Measurements from ENCODE around the gene C5orf47.

Gene C5orf47, protein sequence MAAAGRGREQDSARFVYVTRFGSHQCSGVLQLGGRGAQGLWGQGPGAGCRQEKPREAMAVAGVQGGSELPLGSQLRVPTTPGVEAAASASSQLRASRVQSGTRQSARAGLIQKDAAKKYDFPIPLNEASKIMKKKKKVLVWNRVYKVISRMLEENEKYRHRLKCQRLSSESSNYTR

DNA sequence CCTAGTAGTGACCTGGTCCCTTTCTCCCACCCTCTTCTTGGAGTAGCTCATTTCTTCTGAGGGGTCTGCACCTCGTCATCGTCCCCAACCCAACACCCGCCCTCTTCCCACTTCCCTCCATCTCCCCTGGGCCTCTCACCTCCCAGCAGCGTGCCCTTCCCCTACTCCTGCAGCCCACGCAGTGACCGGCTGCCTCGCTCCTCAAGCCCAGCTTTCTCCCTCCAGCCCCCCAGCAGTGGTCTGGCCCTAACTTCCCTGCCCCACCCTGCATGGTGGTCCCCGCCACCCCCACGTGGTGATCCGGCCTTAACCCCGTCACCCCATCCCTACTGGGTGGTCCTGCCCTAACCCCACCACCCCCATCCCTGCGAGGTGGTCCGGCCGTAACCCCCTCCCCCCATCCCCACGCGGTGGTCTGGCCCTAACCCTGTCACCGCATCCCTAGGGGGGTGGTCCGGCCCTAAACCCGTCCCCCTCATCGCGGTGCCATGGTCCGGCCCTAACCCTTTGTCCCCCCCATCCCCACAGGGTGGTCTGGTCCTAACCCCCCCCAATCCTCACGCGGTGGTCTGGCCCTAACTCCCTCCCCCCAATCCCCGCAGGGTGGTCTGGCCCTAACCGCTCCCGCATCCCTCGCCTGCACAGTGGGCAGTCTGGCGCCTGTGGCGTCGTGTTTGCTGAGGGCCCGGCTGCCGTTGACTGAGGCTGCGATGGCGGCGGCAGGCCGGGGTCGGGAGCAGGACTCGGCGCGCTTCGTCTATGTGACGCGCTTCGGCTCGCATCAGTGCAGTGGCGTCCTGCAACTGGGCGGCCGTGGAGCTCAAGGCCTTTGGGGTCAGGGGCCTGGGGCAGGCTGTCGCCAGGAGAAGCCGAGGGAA lies at the start of gene C5orf47:
C5orf47 (plus strand) TSS at position 617 of the 878 bp plus-strand sequence; CDS start at position 711, 94 bp downstream.
- TF ChIP-seq FOXM1 (IDR thresholded peaks at IDR 0.05; ENCODE audit: borderline replicate concordance, low read depth): no peak
- TF ChIP-seq, protein P1, sequence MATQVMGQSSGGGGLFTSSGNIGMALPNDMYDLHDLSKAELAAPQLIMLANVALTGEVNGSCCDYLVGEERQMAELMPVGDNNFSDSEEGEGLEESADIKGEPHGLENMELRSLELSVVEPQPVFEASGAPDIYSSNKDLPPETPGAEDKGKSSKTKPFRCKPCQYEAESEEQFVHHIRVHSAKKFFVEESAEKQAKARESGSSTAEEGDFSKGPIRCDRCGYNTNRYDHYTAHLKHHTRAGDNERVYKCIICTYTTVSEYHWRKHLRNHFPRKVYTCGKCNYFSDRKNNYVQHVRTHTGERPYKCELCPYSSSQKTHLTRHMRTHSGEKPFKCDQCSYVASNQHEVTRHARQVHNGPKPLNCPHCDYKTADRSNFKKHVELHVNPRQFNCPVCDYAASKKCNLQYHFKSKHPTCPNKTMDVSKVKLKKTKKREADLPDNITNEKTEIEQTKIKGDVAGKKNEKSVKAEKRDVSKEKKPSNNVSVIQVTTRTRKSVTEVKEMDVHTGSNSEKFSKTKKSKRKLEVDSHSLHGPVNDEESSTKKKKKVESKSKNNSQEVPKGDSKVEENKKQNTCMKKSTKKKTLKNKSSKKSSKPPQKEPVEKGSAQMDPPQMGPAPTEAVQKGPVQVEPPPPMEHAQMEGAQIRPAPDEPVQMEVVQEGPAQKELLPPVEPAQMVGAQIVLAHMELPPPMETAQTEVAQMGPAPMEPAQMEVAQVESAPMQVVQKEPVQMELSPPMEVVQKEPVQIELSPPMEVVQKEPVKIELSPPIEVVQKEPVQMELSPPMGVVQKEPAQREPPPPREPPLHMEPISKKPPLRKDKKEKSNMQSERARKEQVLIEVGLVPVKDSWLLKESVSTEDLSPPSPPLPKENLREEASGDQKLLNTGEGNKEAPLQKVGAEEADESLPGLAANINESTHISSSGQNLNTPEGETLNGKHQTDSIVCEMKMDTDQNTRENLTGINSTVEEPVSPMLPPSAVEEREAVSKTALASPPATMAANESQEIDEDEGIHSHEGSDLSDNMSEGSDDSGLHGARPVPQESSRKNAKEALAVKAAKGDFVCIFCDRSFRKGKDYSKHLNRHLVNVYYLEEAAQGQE (IDR thresholded peaks at IDR 0.05; ENCODE audit: low read depth): no peak
- TF ChIP-seq ZBTB7A (IDR thresholded peaks at IDR 0.05; ENCODE audit: low read depth): no peak
- TF ChIP-seq TEAD4 (IDR thresholded peaks at IDR 0.05): no peak
- TF ChIP-seq TCF12 (IDR thresholded peaks at IDR 0.05; ENCODE audit: low read depth): no peak
- no peak for TF ChIP-seq TAF1 (IDR thresholded peaks at IDR 0.05; ENCODE audit: low read depth)
- no peak for TF ChIP-seq YY1 (IDR thresholded peaks at IDR 0.05; ENCODE audit: low read depth)
- TF ChIP-seq CEBPB (IDR thresholded peaks at IDR 0.05): no peak
- no peak for TF ChIP-seq EGR1 (IDR thresholded peaks at IDR 0.05)
- TF ChIP-seq EP300 (IDR thresholded peaks at IDR 0.05; ENCODE audit: borderline replicate concordance): no peak
- TF ChIP-seq, protein P2, sequence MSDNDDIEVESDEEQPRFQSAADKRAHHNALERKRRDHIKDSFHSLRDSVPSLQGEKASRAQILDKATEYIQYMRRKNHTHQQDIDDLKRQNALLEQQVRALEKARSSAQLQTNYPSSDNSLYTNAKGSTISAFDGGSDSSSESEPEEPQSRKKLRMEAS (IDR thresholded peaks at IDR 0.05): no peak
- TF ChIP-seq NFIC (IDR thresholded peaks at IDR 0.05): no peak
- TF ChIP-seq, protein P3, sequence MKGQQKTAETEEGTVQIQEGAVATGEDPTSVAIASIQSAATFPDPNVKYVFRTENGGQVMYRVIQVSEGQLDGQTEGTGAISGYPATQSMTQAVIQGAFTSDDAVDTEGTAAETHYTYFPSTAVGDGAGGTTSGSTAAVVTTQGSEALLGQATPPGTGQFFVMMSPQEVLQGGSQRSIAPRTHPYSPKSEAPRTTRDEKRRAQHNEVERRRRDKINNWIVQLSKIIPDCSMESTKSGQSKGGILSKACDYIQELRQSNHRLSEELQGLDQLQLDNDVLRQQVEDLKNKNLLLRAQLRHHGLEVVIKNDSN (IDR thresholded peaks at IDR 0.05): no peak
- no peak for TF ChIP-seq RAD21 (IDR thresholded peaks at IDR 0.05; ENCODE audit: low read depth)

DNA sequence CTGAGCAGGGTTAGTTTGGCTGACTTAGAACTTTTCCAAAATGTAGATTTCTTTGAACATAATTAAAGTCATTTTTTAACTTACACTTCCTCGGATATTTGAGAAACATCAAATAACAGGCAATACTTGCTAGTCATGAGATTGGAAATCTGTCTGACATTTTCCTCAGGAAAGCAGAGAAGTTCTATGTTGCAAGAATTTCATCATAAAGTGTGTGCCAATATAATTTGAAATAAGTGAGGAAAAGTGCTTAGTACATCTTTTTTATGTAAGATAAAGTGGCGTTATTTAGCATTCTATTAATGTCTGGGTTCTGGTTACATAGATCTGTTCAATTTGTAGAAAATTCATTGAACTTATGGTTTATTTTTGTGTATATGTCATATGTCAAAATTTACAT lies 48.7 kb upstream of the C5orf47 start:
- TF ChIP-seq ZBTB7A (IDR thresholded peaks at IDR 0.05; ENCODE audit: low read depth) (no peak), EGR1 (IDR thresholded peaks at IDR 0.05) (no peak), TEAD4 (IDR thresholded peaks at IDR 0.05) (no peak), EP300 (IDR thresholded peaks at IDR 0.05; ENCODE audit: borderline replicate concordance) (no peak), TAF1 (IDR thresholded peaks at IDR 0.05; ENCODE audit: low read depth) (no peak), RAD21 (IDR thresholded peaks at IDR 0.05; ENCODE audit: low read depth) (no peak), CREB1 (IDR thresholded peaks at IDR 0.05; ENCODE audit: low read depth) (no peak), TCF12 (IDR thresholded peaks at IDR 0.05; ENCODE audit: low read depth) (no peak), NFIC (IDR thresholded peaks at IDR 0.05) (no peak), YY1 (IDR thresholded peaks at IDR 0.05; ENCODE audit: low read depth) (no peak), CEBPB (IDR thresholded peaks at IDR 0.05) (no peak), FOXM1 (IDR thresholded peaks at IDR 0.05; ENCODE audit: borderline replicate concordance, low read depth) (no peak)
- TF ChIP-seq, protein P1 (IDR thresholded peaks at IDR 0.05; ENCODE audit: low read depth): no peak
- TF ChIP-seq, protein P2 (IDR thresholded peaks at IDR 0.05): no peak
- TF ChIP-seq, protein P3 (IDR thresholded peaks at IDR 0.05): no peak

DNA sequence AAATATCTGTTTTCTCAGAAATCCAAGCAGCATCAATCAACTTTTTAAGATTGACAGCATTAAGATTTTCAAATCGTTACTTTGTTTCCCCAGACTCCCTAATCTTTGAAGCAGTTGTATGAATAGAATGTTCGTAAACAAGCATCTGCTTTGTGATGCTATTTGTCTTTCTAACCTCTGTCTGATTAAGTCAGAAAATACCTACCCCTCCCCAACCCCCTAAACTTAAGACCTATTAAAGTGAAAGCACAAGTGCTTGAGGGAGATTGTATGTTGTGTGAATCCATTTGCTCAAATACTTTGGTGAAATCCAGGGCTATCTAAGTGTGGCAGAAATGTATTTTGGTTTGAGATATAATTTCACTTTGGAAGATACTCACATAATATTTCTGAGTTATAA lies 47.9 kb upstream of the C5orf47 start:
- TF ChIP-seq YY1 (IDR thresholded peaks at IDR 0.05; ENCODE audit: low read depth) (no peak), TCF12 (IDR thresholded peaks at IDR 0.05; ENCODE audit: low read depth) (no peak), TAF1 (IDR thresholded peaks at IDR 0.05; ENCODE audit: low read depth) (no peak), CEBPB (IDR thresholded peaks at IDR 0.05) (no peak), CREB1 (IDR thresholded peaks at IDR 0.05; ENCODE audit: low read depth) (no peak), ZBTB7A (IDR thresholded peaks at IDR 0.05; ENCODE audit: low read depth) (no peak), EGR1 (IDR thresholded peaks at IDR 0.05) (no peak), EP300 (IDR thresholded peaks at IDR 0.05; ENCODE audit: borderline replicate concordance) (no peak), TEAD4 (IDR thresholded peaks at IDR 0.05) (no peak), FOXM1 (IDR thresholded peaks at IDR 0.05; ENCODE audit: borderline replicate concordance, low read depth) (no peak), NFIC (IDR thresholded peaks at IDR 0.05) (no peak), RAD21 (IDR thresholded peaks at IDR 0.05; ENCODE audit: low read depth) (no peak)
- TF ChIP-seq, protein P2 (IDR thresholded peaks at IDR 0.05): no peak
- TF ChIP-seq, protein P3 (IDR thresholded peaks at IDR 0.05): no peak
- TF ChIP-seq, protein P1 (IDR thresholded peaks at IDR 0.05; ENCODE audit: low read depth): no peak

Data from Ishikawa (cell line).